Measurements from ENCODE around the gene DTNB. TPM values are rescaled to one million over a fixed set of nuclear protein-coding genes. Genes with fewer than 3 reads are reported as not detected.
"Not testable (repeated sequence)": the region's sequence is repeated elsewhere in the genome, so short reads cannot be mapped to it uniquely, and the experiment has no call there.

Gene DTNB
- polyA plus RNA-seq, 1 of the 3 experiments (the other 2 are of a cell fraction) = 15.3 TPM

DNA sequence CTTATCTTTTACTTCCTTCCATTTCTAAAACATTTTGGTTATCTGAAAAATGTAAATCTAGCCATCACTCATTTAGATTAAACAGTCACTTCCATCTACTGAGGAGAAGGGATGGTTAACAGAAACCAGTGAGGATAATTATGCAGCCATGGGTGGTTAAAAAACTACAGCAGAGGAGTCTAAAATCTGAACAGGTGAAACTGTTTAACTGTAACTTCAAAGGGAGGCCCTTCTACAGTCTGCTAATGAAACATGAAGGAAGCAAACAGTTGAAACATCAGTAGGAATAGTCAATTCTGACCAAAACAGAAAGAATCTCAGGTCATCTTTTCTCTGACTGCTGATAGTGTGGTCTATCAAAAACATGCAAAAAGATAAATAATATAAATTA is 71.0 kb downstream of the DTNB start (continued):
- TF ChIP-seq MEF2A (IDR thresholded peaks at IDR 0.05; ENCODE audit: borderline replicate concordance, low read depth) = no peak
- TF ChIP-seq NRF1 (IDR thresholded peaks at IDR 0.05; ENCODE audit: low read depth, low read length) = no peak
- TF ChIP-seq YY1 (IDR thresholded peaks at IDR 0.05; ENCODE audit: low read depth) = no peak

GRCh38 chr2:25601711-25602332 is 71.6 kb downstream of the DTNB start:
- H3K9me3 ChIP-seq; H3K36me3 ChIP-seq (replicated peaks in 1 of 2; ENCODE audit: control insufficient read depth in 1 of 2, insufficient read depth in 2 of 2, low read length in 1 of 2); H3K9ac ChIP-seq; CTCF ChIA-PET; H2AFZ ChIP-seq (ENCODE audit: low read depth); H3K4me1 ChIP-seq (ENCODE audit: control insufficient read depth in 1 of 2, insufficient read depth in 2 of 2, low read depth in 1 of 2, low read length in 1 of 2); H3F3A ChIP-seq (replicated peaks; ENCODE audit: insufficient read depth); H3K27me3 ChIP-seq (ENCODE audit: insufficient read depth); H3K4me3 ChIP-seq (ENCODE audit: low read depth in 2 of 2, low read length in 1 of 2); H3K9me2 ChIP-seq; DNase-seq; H3K79me2 ChIP-seq (ENCODE audit: insufficient read depth); H4K20me1 ChIP-seq (ENCODE audit: insufficient read depth); H3K4me2 ChIP-seq; H3K27ac ChIP-seq (ENCODE audit: low read depth in 2 of 2, low read length in 1 of 2): not testable (repeated sequence)
- POLR2A ChIA-PET = interaction anchor here (0.6 kb wide), 1 partner anchor 89 kb away, joined by 3 read pairs; no protein-coding TSS in a partner anchor
- WGBS (ENCODE audit: low lambda C conversion rate) = 95% methylated on average over 9 of the region's 9 CpGs

- Histone ChIP-seq H3F3A (replicated peaks; ENCODE audit: insufficient read depth) (peaks cover 12% of the 10 kb centered on the region), H3K9ac (no peak overlapping the region), H3K79me2 (ENCODE audit: insufficient read depth) (no peaks in the 10 kb centered on the region; the same call in 1 of the 2 replicates), H3K36me3 (replicated peaks in 1 of 2; ENCODE audit: control insufficient read depth in 1 of 2, insufficient read depth in 2 of 2, low read length in 1 of 2) (no peaks in the 10 kb centered on the region), H4K20me1 (ENCODE audit: insufficient read depth) (no peaks in the 10 kb centered on the region), H2AFZ (ENCODE audit: low read depth) (no peak overlapping the region), H3K27ac (ENCODE audit: low read depth in 2 of 2, low read length in 1 of 2) (no peak overlapping the region), H3K4me2 (no peak overlapping the region), H3K27me3 (ENCODE audit: insufficient read depth) (no peaks in the 10 kb centered on the region), H3K9me3 (no peaks in the 10 kb centered on the region), H3K9me2 (no peaks in the 10 kb centered on the region), H3K4me3 (ENCODE audit: low read depth in 2 of 2, low read length in 1 of 2) (no peak overlapping the region), H3K4me1 (ENCODE audit: control insufficient read depth in 1 of 2, insufficient read depth in 2 of 2, low read depth in 1 of 2, low read length in 1 of 2) (peaks cover 0 to 7% of the 10 kb centered on the region in 2 experiments; a peak in 1 of 4 replicates)
- ChIA-PET CTCF (interaction anchor here (0.6 to 4.1 kb wide), 5 partner anchors 9 to 445 kb away, joined by 3 to 18 read pairs (median 9); no protein-coding TSS in a partner anchor), POLR2A (interaction anchor here (1.3 kb wide), 1 partner anchor 9 kb away, joined by 4 read pairs; no protein-coding TSS in a partner anchor)
- DNase-seq = no peak
- no peak for TF ChIP-seq SMC3 (IDR thresholded peaks at IDR 0.05; ENCODE audit: low read depth, low read length)
- no peak for TF ChIP-seq FOXM1 (IDR thresholded peaks at IDR 0.05; ENCODE audit: low read depth)
- no peak for TF ChIP-seq RCOR1 (IDR thresholded peaks at IDR 0.05; ENCODE audit: low read length)
- WGBS (ENCODE audit: low lambda C conversion rate) = 95% methylated on average over 4 of the region's 4 CpGs
These were observed 74.5 kb downstream of the DTNB start for GRCh38 chr2:25598911-25599310.

GRCh38 chr2:25598332-25598731 is 75.0 kb downstream of the DTNB start:
- H3K79me2 ChIP-seq (ENCODE audit: insufficient read depth) = no peaks in the 10 kb centered on the region; the same call in 1 of the 2 replicates
- H4K20me1 ChIP-seq (ENCODE audit: insufficient read depth) = no peaks in the 10 kb centered on the region
- WGBS (ENCODE audit: low lambda C conversion rate) = 99% methylated on average over 2 of the region's 2 CpGs
- CTCF ChIA-PET = interaction anchor here (0.6 to 4.1 kb wide), 5 partner anchors 9 to 444 kb away, joined by 3 to 18 read pairs (median 9); no protein-coding TSS in a partner anchor
- H3K9me3 ChIP-seq = no peaks in the 10 kb centered on the region
- H3K9me2 ChIP-seq = no peaks in the 10 kb centered on the region
- H3K27me3 ChIP-seq (ENCODE audit: insufficient read depth) = no peaks in the 10 kb centered on the region
- no peak overlapping the region for H3K4me2 ChIP-seq
- peaks cover 0 to 7% of the 10 kb centered on the region in 2 experiments; a peak in 1 of 4 replicates for H3K4me1 ChIP-seq (ENCODE audit: control insufficient read depth in 1 of 2, insufficient read depth in 2 of 2, low read depth in 1 of 2, low read length in 1 of 2)
- no peaks in the 10 kb centered on the region for H3K36me3 ChIP-seq (replicated peaks in 1 of 2; ENCODE audit: control insufficient read depth in 1 of 2, insufficient read depth in 2 of 2, low read length in 1 of 2)
- no peak overlapping the region for H3K4me3 ChIP-seq (ENCODE audit: low read depth in 2 of 2, low read length in 1 of 2)
- H3K27ac ChIP-seq (ENCODE audit: low read depth in 2 of 2, low read length in 1 of 2) = no peak overlapping the region
- H2AFZ ChIP-seq (ENCODE audit: low read depth) = no peak overlapping the region
- no peak for DNase-seq
- no peak for TF ChIP-seq IRF3 (IDR thresholded peaks at IDR 0.05; ENCODE audit: low read depth, low read length)
- no peak for TF ChIP-seq MAX (IDR thresholded peaks at IDR 0.05; ENCODE audit: low read depth)
- no peak for TF ChIP-seq RAD21 (IDR thresholded peaks at IDR 0.05; ENCODE audit: low read length)
- no peak for TF ChIP-seq NRF1 (IDR thresholded peaks at IDR 0.05; ENCODE audit: low read depth, low read length)
- TF ChIP-seq TAF1 (IDR thresholded peaks at IDR 0.05; ENCODE audit: borderline replicate concordance, low read depth, low read length) = no peak
- no peak for TF ChIP-seq ZBTB33 (IDR thresholded peaks at IDR 0.05; ENCODE audit: borderline replicate concordance, low read depth)
- no peak for TF ChIP-seq SIN3A (IDR thresholded peaks at IDR 0.05; ENCODE audit: borderline replicate concordance, low read depth, low read length)
- TF ChIP-seq SMC3 (IDR thresholded peaks at IDR 0.05; ENCODE audit: low read depth, low read length) = no peak
- TF ChIP-seq EZH2phosphoT487 (IDR thresholded peaks at IDR 0.05; ENCODE audit: borderline replicate concordance, low read depth) = no peak
- TF ChIP-seq GATA2 (CRISPR knock-in tag; IDR thresholded peaks at IDR 0.05) = no peak
- no peak for TF ChIP-seq USF2 (IDR thresholded peaks at IDR 0.05; ENCODE audit: borderline replicate concordance, low read depth, low read length)
- H3F3A ChIP-seq (replicated peaks; ENCODE audit: insufficient read depth) = peaks cover 12% of the 10 kb centered on the region
- H3K9ac ChIP-seq = no peak overlapping the region
- POLR2A ChIA-PET = interaction anchor here (1.3 kb wide), 1 partner anchor 8 kb away, joined by 4 read pairs; no protein-coding TSS in a partner anchor

Measured in SK-N-SH (cell line).